Prostate gland (tissue), 2 donors: ENCODE results near the gene CLDN34. TPM values are rescaled to one million over a fixed set of nuclear protein-coding genes. Genes with fewer than 3 reads are reported as not detected.

Experiments
- DNase-seq: peaks from one replicate; pipeline ENCODE4 v3.0.0-alpha.2; 2019; ENCODE audit warnings: low spot score
- H3K27ac ChIP-seq, 2 donors: fragments of 200-600 bp; sonication (generic); 2 replicates each; pipeline ENCODE4 v1.5.1; 2017 to 2019
- H3K27me3 ChIP-seq: fragments of 200-600 bp; sonication (generic); replicated peaks from 2 replicates; pipeline ENCODE4 v1.5.1; 2019; ENCODE audit not compliant: insufficient read depth
- H3K36me3 ChIP-seq, 2 donors: fragments of 200-600 bp; sonication (generic); 1 replicate in 1 of 2; 2 replicates in 1 of 2; pipeline versions ENCODE4 v1.5.1 to v1.8.1; 2017 to 2019
- H3K4me1 ChIP-seq: fragments of 200-600 bp; sonication (generic); replicated peaks from 2 replicates; pipeline ENCODE4 v1.5.1; 2019
- H3K4me3 ChIP-seq, 2 donors: fragments of 200-600 bp; sonication (generic); 2 replicates each; pipeline ENCODE4 v1.5.1; 2017 to 2019
- H3K9me3 ChIP-seq: fragments of 200-600 bp; sonication (generic); 2 replicates; pipeline ENCODE4 v1.5.1; 2017
- CTCF ChIP-seq, 4 experiments: fragments of 200-600 bp in 2 of 4; fragments of 450-650 bp in 2 of 4; sonication (generic) in 2 of 4; IDR thresholded peaks; 1 replicate in 3 of 4; 2 replicates in 1 of 4; pipeline ENCODE4 v1.5.1; 2016 to 2019; ENCODE audit warnings: antibody characterized with exemption in 4 of 4, mild to moderate bottlenecking in 2 of 4, moderate library complexity in 2 of 4
- POLR2A ChIP-seq: fragments of 450-650 bp; IDR thresholded peaks from one replicate; pipeline ENCODE4 v1.6.1; 2016; ENCODE audit warnings: antibody characterized with exemption, mild to moderate bottlenecking
- POLR2AphosphoS5 ChIP-seq: sonication (generic); formaldehyde crosslinking; IDR thresholded peaks from one replicate; pipeline ENCODE4 v1.6.1; 2017; ENCODE audit warnings: antibody characterized with exemption
- WGBS: methylation state at CpG from one replicate; pipeline ENCODE4 v1.1.5; 2018; 5-methylcytosine and 5-hydroxymethylcytosine counted together
- intact Hi-C: fragments of 100-400 bp; cut with DNase I; formaldehyde crosslinking; loops from one replicate; pipeline ENCODE4 v1.14.2; 2022
- total RNA-seq, 2 donors: library from RNA; depleted of rRNA; stranded (reverse); fragments of >200 nt; gene quantifications; one replicate each; pipeline ENCODE4 v1.1.0, GENCODE V29; 2016

The CLDN34 gene
- total RNA-seq, 2 donors from 2014 or later: 0.36 TPM; not detected in 1

- Histone ChIP-seq H3K27ac (no peak overlapping the region), H3K4me3 (no peak overlapping the region), H3K9me3 (no peaks in the 10 kb centered on the region), H3K36me3 (no peaks in the 10 kb centered on the region), H3K27me3 (no peaks in the 10 kb centered on the region), H3K4me1 (no peaks in the 10 kb centered on the region)
- 80% methylated on average over 5 of the region's 5 CpGs for WGBS
- no peak for DNase-seq
- intact Hi-C loops: no loop called here
- TF ChIP-seq POLR2AphosphoS5 (no peak), CTCF (IDR thresholded peaks at IDR 0.05) (no peak), POLR2A (no peak)
These were observed 5.4 kb upstream of the CLDN34 start for GRCh38 chrX:9961750-9962149.

- no peaks in the 10 kb centered on the region for H3K27me3 ChIP-seq
- no peaks in the 10 kb centered on the region for H3K36me3 ChIP-seq
- H3K9me3 ChIP-seq: no peaks in the 10 kb centered on the region
- DNase-seq: no peak
- H3K4me3 ChIP-seq: no peak overlapping the region
- TF ChIP-seq CTCF (IDR thresholded peaks at IDR 0.05) (no peak), POLR2AphosphoS5 (no peak)
- no peak overlapping the region for H3K27ac ChIP-seq
- intact Hi-C loops: no loop called here
- no peaks in the 10 kb centered on the region for H3K4me1 ChIP-seq
- WGBS: 92% methylated on average over 3 of the region's 3 CpGs
These were observed 10.5 kb downstream of the CLDN34 start for GRCh38 chrX:9977635-9978034.

- 72% methylated on average over 7 of the region's 7 CpGs for WGBS
- no peaks in the 10 kb centered on the region for H3K36me3 ChIP-seq
- no peak for DNase-seq
- H3K4me1 ChIP-seq: no peaks in the 10 kb centered on the region
- TF ChIP-seq POLR2AphosphoS5 (no peak), POLR2A (no peak), CTCF (IDR thresholded peaks at IDR 0.05) (no peak)
- no peaks in the 10 kb centered on the region for H3K27me3 ChIP-seq
- no peaks in the 10 kb centered on the region for H3K9me3 ChIP-seq
- H3K27ac ChIP-seq: no peak overlapping the region
- intact Hi-C loops: no loop called here
- H3K4me3 ChIP-seq: no peak overlapping the region
These were observed 13.2 kb downstream of the CLDN34 start for GRCh38 chrX:9980401-9980800.

GRCh38 chrX:9980927-9981326 is 13.8 kb downstream of the CLDN34 start:
- 86% methylated on average over 5 of the region's 5 CpGs for WGBS
- H3K27ac ChIP-seq: no peak overlapping the region
- intact Hi-C loops: no loop called here

More at GRCh38 chrX:9980927-9981326, 13.8 kb downstream of the CLDN34 start:
- Histone ChIP-seq H3K4me3 (no peak overlapping the region), H3K27me3 (no peaks in the 10 kb centered on the region), H3K36me3 (no peaks in the 10 kb centered on the region), H3K9me3 (no peaks in the 10 kb centered on the region), H3K4me1 (no peaks in the 10 kb centered on the region)
- TF ChIP-seq CTCF (IDR thresholded peaks at IDR 0.05) (no peak), POLR2A (no peak), POLR2AphosphoS5 (no peak)
- no peak for DNase-seq
